ENCODE measurements around the gene QRICH2.
"Not testable (repeated sequence)": the region's sequence is repeated elsewhere in the genome, so short reads cannot be mapped to it uniquely, and the experiment has no call there.

Gene QRICH2

DNA sequence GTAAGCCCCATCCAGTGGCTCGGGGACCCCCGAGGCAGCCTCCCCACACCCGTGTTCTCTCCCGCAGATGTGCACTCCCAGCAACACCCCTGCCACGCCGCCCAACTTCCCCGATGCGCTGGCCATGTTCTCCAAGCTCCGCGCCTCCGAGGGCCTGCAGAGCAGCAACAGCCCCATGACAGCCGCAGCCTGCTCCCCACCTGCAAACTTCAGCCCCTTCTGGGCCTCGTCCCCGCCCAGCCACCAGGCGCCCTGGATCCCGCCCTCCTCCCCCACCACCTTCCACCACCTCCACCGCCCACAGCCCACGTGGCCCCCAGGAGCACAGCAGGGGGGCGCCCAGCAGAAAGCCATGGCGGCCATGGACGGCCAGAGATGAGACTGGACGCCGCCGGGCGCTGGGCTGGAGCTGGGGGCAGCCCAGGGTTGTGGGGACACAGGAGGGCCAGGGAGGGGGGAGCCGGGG is 37.9 kb downstream of the QRICH2 start:
- Histone ChIP-seq H3K9ac (ENCODE audit: low read length in 2 of 2) (no peak overlapping the region), H3K36me3 (ENCODE audit: control insufficient read depth in 2 of 2, insufficient read depth in 2 of 2, low read length in 2 of 2) (no peaks in the 10 kb centered on the region), H3K27ac (ENCODE audit: low read length) (no peak overlapping the region), H3K27me3 (ENCODE audit: control insufficient read depth in 1 of 2, insufficient read depth in 2 of 2, low read length in 2 of 2) (no peaks in the 10 kb centered on the region), H3K4me3 (ENCODE audit: low read length in 2 of 2) (no peak overlapping the region), H3K4me1 (ENCODE audit: control insufficient read depth, insufficient read depth, low read length) (peaks cover 46% of the 10 kb centered on the region), H3K9me3 (ENCODE audit: control insufficient read depth in 2 of 2, low read length in 2 of 2) (no peaks in the 10 kb centered on the region)

DNA sequence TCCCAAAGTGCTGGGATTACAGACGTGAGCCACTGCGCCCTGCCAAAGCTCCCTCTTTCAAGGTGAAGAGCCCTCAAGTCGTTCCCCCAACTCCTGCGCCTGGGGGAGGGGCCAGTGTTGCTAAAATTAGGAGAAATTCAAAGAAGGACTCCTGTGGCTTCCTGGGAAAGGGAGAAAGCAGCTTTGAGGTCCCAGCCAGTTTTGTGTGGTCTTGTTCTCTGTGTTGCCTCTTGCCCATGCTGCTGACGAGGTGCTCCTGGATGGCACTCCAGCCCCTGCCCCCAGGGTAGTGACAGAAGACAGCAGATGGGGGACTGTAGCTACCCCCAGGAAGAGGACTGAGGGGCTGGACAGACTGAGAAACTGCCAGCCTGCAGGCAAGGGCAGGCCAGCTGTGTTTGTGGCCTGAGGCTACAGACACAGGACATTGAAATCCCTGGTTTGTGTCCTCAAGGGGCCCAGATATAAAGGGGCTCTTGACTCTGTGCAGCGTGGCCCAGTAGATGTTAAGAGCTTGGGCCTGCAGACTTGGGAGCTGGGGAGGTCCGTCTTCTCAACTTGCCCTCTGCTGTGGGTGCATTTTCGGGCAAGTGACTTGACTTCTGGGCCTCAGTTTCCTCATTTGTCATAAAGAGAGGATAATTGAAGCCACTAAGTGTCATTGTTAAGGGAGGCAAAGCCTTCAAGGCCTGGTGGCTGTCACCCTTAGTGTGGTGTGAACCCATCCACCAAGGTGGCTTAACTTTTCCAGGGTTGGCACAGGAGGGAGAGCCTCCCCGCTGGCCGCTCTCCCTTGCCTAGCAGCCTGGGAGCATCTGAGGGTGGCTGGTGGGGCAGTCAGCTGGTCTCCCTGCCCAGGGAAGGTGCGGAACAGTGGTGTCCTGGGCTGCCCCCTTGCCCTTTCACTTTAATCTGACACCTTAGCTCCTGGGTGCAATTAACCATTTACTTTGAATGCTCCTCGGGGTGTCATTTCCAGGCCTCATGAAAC is 38.8 kb downstream of the QRICH2 start:
- H3K4me3 ChIP-seq (ENCODE audit: low read length in 2 of 2): no peak overlapping the region
- H3K9ac ChIP-seq (ENCODE audit: low read length in 2 of 2): no peak overlapping the region
- no peaks in the 10 kb centered on the region for H3K27me3 ChIP-seq (ENCODE audit: control insufficient read depth in 1 of 2, insufficient read depth in 2 of 2, low read length in 2 of 2)
- peaks cover 50% of the 10 kb centered on the region for H3K4me1 ChIP-seq (ENCODE audit: control insufficient read depth, insufficient read depth, low read length)
- no peak overlapping the region for H3K27ac ChIP-seq (ENCODE audit: low read length)
- no peaks in the 10 kb centered on the region for H3K9me3 ChIP-seq (ENCODE audit: control insufficient read depth in 2 of 2, low read length in 2 of 2)
- no peaks in the 10 kb centered on the region for H3K36me3 ChIP-seq (ENCODE audit: control insufficient read depth in 2 of 2, insufficient read depth in 2 of 2, low read length in 2 of 2)

DNA sequence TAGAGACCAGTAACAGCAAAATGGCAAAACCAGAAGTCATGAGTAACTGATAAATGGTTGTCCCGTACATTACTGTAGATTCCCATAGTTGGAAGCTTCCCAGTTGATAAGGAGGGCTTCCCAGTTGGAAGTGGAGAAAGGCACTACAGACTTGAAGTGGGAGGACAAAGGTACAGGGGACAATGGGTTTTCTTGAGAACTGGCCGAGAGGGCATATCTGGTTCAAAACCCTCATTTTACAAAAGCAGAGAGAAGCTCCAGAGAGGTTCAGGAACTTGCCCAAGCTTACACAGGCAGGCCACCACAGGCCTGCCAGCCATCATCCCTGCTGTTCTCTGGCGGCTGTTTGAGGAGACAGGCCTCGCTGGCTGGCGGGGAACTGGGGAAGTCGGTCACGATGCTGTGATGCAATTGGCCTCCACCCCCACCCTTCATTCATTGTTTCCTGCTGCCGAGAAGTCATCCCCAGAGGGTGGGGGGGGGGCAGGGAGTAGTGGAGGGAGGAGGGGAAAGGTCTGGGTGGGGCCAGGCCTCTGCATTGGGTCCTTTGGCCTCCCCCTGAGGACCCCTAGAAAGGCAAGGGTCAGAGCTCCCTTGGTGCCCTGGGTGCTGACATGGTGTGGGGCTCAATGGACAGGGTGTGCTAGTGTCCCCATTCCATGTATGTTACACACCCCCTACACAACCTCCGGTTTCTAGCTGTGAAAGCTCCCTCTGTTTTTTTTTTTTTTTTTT is 39.9 kb downstream of the QRICH2 start:
- Histone ChIP-seq H3K27ac (ENCODE audit: low read length) (no peak overlapping the region), H3K27me3 (ENCODE audit: control insufficient read depth in 1 of 2, insufficient read depth in 2 of 2, low read length in 2 of 2) (no peaks in the 10 kb centered on the region), H3K4me3 (ENCODE audit: low read length in 2 of 2) (no peak overlapping the region), H3K36me3 (ENCODE audit: control insufficient read depth in 2 of 2, insufficient read depth in 2 of 2, low read length in 2 of 2) (no peaks in the 10 kb centered on the region), H3K9me3 (ENCODE audit: control insufficient read depth in 2 of 2, low read length in 2 of 2) (no peaks in the 10 kb centered on the region), H3K9ac (ENCODE audit: low read length in 2 of 2) (no peak overlapping the region), H3K4me1 (ENCODE audit: control insufficient read depth, insufficient read depth, low read length) (peaks cover 50% of the 10 kb centered on the region)

DNA sequence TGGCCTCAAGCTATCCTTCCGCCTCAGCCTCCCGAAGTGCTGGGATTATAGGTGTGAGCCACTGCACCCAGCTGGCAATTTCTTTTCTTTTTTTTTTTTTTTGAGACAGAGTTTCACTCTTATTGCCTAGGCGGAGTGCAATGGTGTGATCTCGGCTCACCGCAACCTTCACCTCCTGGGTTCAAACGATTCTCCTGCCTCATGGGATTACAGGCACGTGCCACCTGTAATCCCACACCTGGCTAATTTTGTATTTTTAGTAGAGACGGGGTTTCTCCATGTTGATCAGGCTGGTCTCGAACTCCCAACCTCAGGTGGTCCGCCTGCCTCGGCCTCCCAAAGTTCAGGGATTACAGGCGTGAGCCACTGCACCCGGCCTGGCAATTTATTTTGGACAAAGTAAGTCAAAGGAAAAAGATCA is 40.5 kb downstream of the QRICH2 start:
- H3K9ac ChIP-seq (ENCODE audit: low read length in 2 of 2); H3K27me3 ChIP-seq (ENCODE audit: control insufficient read depth in 1 of 2, insufficient read depth in 2 of 2, low read length in 2 of 2); H3K4me3 ChIP-seq (ENCODE audit: low read length in 2 of 2); H3K9me3 ChIP-seq (ENCODE audit: control insufficient read depth in 2 of 2, low read length in 2 of 2); H3K27ac ChIP-seq (ENCODE audit: low read length); H3K36me3 ChIP-seq (ENCODE audit: control insufficient read depth in 2 of 2, insufficient read depth in 2 of 2, low read length in 2 of 2): not testable (repeated sequence)
- peaks cover 47% of the 10 kb centered on the region for H3K4me1 ChIP-seq (ENCODE audit: control insufficient read depth, insufficient read depth, low read length)

DNA sequence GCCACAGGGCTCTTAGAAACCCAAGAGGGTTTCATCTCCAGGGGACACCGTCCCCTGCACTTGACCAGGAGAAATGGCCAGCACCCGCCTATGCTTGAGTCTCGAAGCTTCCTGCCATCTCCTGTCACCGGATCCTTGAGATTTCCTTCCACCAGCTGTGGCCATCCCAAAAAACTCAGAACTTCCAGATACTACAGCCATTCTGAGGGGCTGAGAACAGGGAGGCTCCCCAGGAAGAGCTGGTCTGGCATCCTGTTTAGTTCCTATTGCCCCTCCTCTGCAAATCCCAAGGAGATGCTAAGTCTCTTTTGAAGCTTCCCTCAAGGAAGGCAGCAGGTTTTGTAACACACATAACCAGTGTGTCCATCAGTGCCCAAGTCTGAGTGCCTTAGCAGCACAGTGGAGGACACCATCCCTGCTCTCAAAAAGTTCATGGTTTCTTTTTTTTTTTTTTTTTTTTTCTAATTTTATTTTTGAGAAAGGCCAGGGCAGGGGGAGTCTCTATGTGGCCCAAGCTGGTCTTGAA is 41.0 kb downstream of the QRICH2 start:
- H3K4me3 ChIP-seq (ENCODE audit: low read length in 2 of 2): peak overlapping the region; percentile 81 to 86
- peak overlapping the region; percentile 67 for H3K27ac ChIP-seq (ENCODE audit: low read length)
- H3K36me3 ChIP-seq (ENCODE audit: control insufficient read depth in 2 of 2, insufficient read depth in 2 of 2, low read length in 2 of 2): no peaks in the 10 kb centered on the region
- H3K27me3 ChIP-seq (ENCODE audit: control insufficient read depth in 1 of 2, insufficient read depth in 2 of 2, low read length in 2 of 2): no peaks in the 10 kb centered on the region
- H3K9ac ChIP-seq (ENCODE audit: low read length in 2 of 2): peak overlapping the region; percentile 76
- H3K9me3 ChIP-seq (ENCODE audit: control insufficient read depth in 2 of 2, low read length in 2 of 2): no peaks in the 10 kb centered on the region
- peaks cover 42% of the 10 kb centered on the region for H3K4me1 ChIP-seq (ENCODE audit: control insufficient read depth, insufficient read depth, low read length)

DNA sequence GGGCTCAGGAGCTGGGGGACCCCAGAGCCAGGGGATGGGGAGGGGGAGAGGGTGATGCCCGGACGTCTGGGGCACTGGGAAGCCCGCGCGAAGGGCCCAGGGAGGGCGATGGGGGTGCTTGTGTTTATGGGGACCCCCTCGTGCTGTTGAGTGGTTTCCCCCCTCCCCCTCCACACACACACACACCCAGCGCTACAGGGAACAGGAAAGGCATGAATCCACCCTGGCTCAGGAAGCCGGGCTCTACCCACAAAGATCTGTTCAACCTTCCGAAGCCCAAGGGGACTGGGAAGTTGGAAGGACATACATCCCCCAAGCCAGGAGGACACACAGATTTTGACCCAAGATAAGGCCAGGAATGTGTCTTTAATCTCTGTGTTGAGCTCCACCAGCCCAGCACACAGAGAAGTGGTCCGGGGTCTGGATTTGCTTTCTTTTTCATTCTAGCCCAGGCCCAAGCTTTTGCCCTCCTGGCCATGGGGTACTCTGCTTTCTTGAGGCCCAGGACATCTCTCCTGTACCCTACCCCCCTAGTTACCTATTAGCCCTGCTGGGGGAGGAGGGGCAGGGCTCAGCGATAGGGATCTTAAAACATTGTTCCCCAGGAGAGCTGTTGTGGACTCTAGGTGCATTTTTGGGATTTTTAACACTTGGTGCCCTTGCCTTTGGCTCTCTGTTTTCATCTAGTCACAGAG is 41.7 kb downstream of the QRICH2 start:
- Histone ChIP-seq H3K9ac (ENCODE audit: low read length in 2 of 2) (peak overlapping the region; percentile 76), H3K4me1 (ENCODE audit: control insufficient read depth, insufficient read depth, low read length) (peaks cover 38% of the 10 kb centered on the region), H3K4me3 (ENCODE audit: low read length in 2 of 2) (peak overlapping the region; percentile 81 to 86)

DNA sequence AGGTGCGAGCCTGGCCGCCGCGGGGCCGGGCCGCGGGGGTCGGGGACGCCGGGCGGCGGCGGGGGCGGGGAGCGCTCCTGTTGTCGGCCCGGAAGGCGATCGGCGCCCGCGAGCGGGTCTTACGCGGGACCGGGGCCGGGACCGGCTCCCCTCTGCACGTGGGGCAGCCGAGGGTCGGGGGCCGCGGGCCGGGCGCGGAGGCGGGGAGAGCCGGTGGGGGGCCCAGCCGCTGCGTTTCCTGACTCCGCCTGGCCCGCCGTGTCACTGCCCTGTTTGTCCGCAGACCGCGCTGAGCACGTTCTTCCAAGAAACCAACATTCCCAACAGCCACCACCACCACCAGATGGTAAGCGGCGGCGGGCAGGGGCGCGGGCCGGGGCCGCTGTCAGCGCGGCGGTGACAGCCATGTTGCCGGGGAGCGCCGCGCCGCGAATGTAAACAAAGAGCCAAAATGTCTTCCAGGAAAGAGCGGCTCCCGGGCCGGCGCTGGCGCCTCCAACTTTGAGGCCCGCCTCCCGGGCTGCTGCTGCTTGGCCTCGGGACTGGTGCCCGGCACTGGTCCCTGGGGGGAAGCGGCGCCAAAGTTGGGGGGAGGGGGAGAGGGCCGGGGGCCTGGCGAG is 42.3 kb downstream of the QRICH2 start:
- Histone ChIP-seq H3K4me3 (ENCODE audit: low read length in 2 of 2) (peak overlapping the region; percentile 81 to 86), H3K9me3 (ENCODE audit: control insufficient read depth in 2 of 2, low read length in 2 of 2) (no peaks in the 10 kb centered on the region), H3K27me3 (ENCODE audit: control insufficient read depth in 1 of 2, insufficient read depth in 2 of 2, low read length in 2 of 2) (no peaks in the 10 kb centered on the region), H3K9ac (ENCODE audit: low read length in 2 of 2) (peak overlapping the region; percentile 68 to 76), H3K36me3 (ENCODE audit: control insufficient read depth in 2 of 2, insufficient read depth in 2 of 2, low read length in 2 of 2) (no peaks in the 10 kb centered on the region), H3K4me1 (ENCODE audit: control insufficient read depth, insufficient read depth, low read length) (peaks cover 37% of the 10 kb centered on the region), H3K27ac (ENCODE audit: low read length) (peak overlapping the region; percentile 67)

More for the DNA sequence above, 41.7 kb downstream of the QRICH2 start:
- no peaks in the 10 kb centered on the region for H3K9me3 ChIP-seq (ENCODE audit: control insufficient read depth in 2 of 2, low read length in 2 of 2)
- H3K36me3 ChIP-seq (ENCODE audit: control insufficient read depth in 2 of 2, insufficient read depth in 2 of 2, low read length in 2 of 2): no peaks in the 10 kb centered on the region
- H3K27ac ChIP-seq (ENCODE audit: low read length): peak overlapping the region; percentile 67
- no peaks in the 10 kb centered on the region for H3K27me3 ChIP-seq (ENCODE audit: control insufficient read depth in 1 of 2, insufficient read depth in 2 of 2, low read length in 2 of 2)

DNA sequence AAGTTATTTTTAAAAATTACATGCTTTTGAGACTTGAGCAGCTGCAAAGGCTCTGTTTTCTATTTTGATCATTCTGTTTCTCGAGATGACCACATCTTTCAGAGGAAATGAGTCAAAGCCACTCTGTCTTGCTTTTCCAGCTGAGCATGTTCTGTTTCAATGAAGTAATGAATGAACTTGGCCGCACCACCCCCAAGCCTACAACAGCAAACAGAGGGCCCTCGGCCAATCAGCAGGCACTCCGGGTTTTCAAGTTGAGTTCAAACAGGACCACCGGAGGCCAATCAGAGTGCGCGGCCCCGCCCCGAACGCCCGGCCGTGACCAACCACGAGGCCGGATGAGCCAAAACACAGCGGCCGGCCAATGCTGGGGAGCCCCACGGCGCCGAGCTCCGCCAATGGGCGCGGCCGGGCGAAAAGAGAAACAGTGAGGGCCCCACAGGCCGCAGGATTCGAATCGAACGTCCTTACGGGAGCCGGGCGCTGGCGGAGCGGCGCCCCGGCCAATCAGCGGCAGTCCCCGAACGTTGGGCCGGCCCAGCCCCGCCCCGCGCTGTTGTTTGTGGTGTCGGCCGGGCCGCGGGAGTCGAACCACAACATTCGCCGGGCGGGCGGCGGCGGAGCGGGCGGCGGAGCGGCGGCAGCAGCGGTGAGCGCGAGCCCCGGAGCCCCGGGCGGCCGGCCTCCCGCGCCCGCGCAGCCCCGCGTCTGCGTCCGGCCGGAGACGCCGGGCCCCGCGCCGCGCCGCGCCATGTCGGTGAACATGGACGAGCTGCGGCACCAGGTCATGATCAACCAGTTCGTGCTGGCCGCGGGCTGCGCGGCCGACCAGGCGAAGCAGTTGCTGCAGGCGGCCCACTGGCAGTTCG is 43.1 kb downstream of the QRICH2 start, which contains the start of gene UBALD2:
UBALD2 (plus strand) TSS at position 594 of the 869 bp plus-strand sequence; CDS start at position 752, 158 bp downstream.
- peaks cover 37% of the 10 kb centered on the region for H3K4me1 ChIP-seq (ENCODE audit: control insufficient read depth, insufficient read depth, low read length)
- peak within 1 kb of the TSS; percentile 76 for H3K9ac ChIP-seq (ENCODE audit: low read length in 2 of 2)
- H3K27me3 ChIP-seq (ENCODE audit: control insufficient read depth in 1 of 2, insufficient read depth in 2 of 2, low read length in 2 of 2): no peaks in the 10 kb centered on the region
- H3K9me3 ChIP-seq (ENCODE audit: control insufficient read depth in 2 of 2, low read length in 2 of 2): no peaks in the 10 kb centered on the region
- no peaks in the 10 kb centered on the region for H3K36me3 ChIP-seq (ENCODE audit: control insufficient read depth in 2 of 2, insufficient read depth in 2 of 2, low read length in 2 of 2)
- H3K4me3 ChIP-seq (ENCODE audit: low read length in 2 of 2): peak within 1 kb of the TSS; percentile 81 to 86
- H3K27ac ChIP-seq (ENCODE audit: low read length): peak within 1 kb of the TSS; percentile 67

DNA sequence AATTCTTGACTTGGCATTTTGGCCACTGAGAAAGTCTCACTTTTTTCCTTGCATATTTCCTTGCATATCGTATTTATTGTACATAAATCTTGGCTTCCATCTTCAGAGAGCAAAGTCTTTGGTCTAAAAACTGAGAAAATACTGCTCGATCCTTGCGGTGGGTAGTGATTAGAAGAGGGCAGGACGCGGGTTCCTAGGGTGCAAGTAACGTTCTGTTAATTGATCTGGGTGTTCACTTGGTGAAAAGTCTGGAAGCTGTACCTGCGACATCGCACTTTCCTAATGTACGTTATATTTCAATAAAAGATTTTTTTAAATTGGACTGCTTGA is 43.7 kb downstream of the QRICH2 start:
- H3K9ac ChIP-seq (ENCODE audit: low read length in 2 of 2): peak overlapping the region; percentile 14 to 35
- no peaks in the 10 kb centered on the region for H3K36me3 ChIP-seq (ENCODE audit: control insufficient read depth in 2 of 2, insufficient read depth in 2 of 2, low read length in 2 of 2)
- H3K27ac ChIP-seq (ENCODE audit: low read length): peak overlapping the region; percentile 58
- H3K9me3 ChIP-seq (ENCODE audit: control insufficient read depth in 2 of 2, low read length in 2 of 2): no peaks in the 10 kb centered on the region
- peaks cover 37% of the 10 kb centered on the region for H3K4me1 ChIP-seq (ENCODE audit: control insufficient read depth, insufficient read depth, low read length)
- no peak overlapping the region for H3K4me3 ChIP-seq (ENCODE audit: low read length in 2 of 2)
- no peaks in the 10 kb centered on the region for H3K27me3 ChIP-seq (ENCODE audit: control insufficient read depth in 1 of 2, insufficient read depth in 2 of 2, low read length in 2 of 2)
